Stimulated activated CD4-positive, alpha-beta T cell treated with anti-CD3 and anti-CD28 coated beads, Interleukin-4, amount 100 ng/mL, for 4 hours (primary cell): ENCODE data around the gene CNTNAP5.

Experiments used
- DNase-seq, 2 experiments: peaks; one replicate each; pipeline ENCODE4 v3.0.0-alpha.2; 2020

CNTNAP5 gene

GRCh38 chr2:124836416-124836815 is 811.3 kb downstream of the CNTNAP5 start:
- DNase-seq: no peak

- DNase-seq: no peak
Observed at GRCh38 chr2:124837496-124837895, 812.4 kb downstream of the CNTNAP5 start.

- DNase-seq: no peak
Observed at GRCh38 chr2:124838406-124838805, 813.3 kb downstream of the CNTNAP5 start.

- no peak for DNase-seq
Observed at GRCh38 chr2:124867247-124867646, 842.2 kb downstream of the CNTNAP5 start.

GRCh38 chr2:124874219-124874618 is 849.1 kb downstream of the CNTNAP5 start:
- DNase-seq: no peak

- no peak for DNase-seq
Observed at GRCh38 chr2:124874676-124875075, 849.6 kb downstream of the CNTNAP5 start.

GRCh38 chr2:124875627-124876244 is 850.6 kb downstream of the CNTNAP5 start:
- no peak for DNase-seq

GRCh38 chr2:124877141-124877577 is 852.1 kb downstream of the CNTNAP5 start:
- no peak for DNase-seq

- DNase-seq: no peak
Observed at GRCh38 chr2:124879640-124880039, 854.6 kb downstream of the CNTNAP5 start.

- DNase-seq: no peak
Observed at GRCh38 chr2:124880995-124881394, 855.9 kb downstream of the CNTNAP5 start.

GRCh38 chr2:124882423-124882822 is 857.3 kb downstream of the CNTNAP5 start:
- no peak for DNase-seq

- DNase-seq: no peak
Observed at GRCh38 chr2:124883595-124883994, 858.5 kb downstream of the CNTNAP5 start.

- DNase-seq: no peak
Observed at GRCh38 chr2:124884315-124884714, 859.2 kb downstream of the CNTNAP5 start.

- no peak for DNase-seq
Observed at GRCh38 chr2:124886216-124886615, 861.1 kb downstream of the CNTNAP5 start.

GRCh38 chr2:124887466-124887865 is 862.4 kb downstream of the CNTNAP5 start:
- no peak for DNase-seq

- no peak for DNase-seq
Observed at GRCh38 chr2:124888431-124888830, 863.3 kb downstream of the CNTNAP5 start.

GRCh38 chr2:124894199-124894598 is 869.1 kb downstream of the CNTNAP5 start:
- DNase-seq: no peak

- DNase-seq: no peak
Observed at GRCh38 chr2:124898827-124899226, 873.7 kb downstream of the CNTNAP5 start.

GRCh38 chr2:124908411-124908810 is 883.3 kb downstream of the CNTNAP5 start:
- no peak for DNase-seq

- no peak for DNase-seq
Observed at GRCh38 chr2:124911560-124911959, 886.5 kb downstream of the CNTNAP5 start.

- DNase-seq: no peak
Observed at GRCh38 chr2:124913868-124914267, 888.8 kb downstream of the CNTNAP5 start.

- no peak for DNase-seq
Observed at GRCh38 chr2:124915567-124915966, 890.5 kb downstream of the CNTNAP5 start.

- DNase-seq: no peak
Observed at GRCh38 chr2:124919296-124919695, 894.2 kb downstream of the CNTNAP5 start.

GRCh38 chr2:124920448-124920847 is 895.4 kb downstream of the CNTNAP5 start:
- DNase-seq: no peak

- no peak for DNase-seq
Observed at GRCh38 chr2:124921191-124921590, 896.1 kb downstream of the CNTNAP5 start.
